Stimulated activated naive B cell treated with anti-CD40 and anti-IgM and Interleukin-4, amounts not matched to agents 10 μg/mL and 1 μg/mL and 100 μg/mL, for 72 hours (primary cell): Measurements from ENCODE around the gene PTPRN2.

ENCODE experiments used
- ATAC-seq, 2 donors: fragments of 150-1000 bp; cut with Tn5 transposase; replicated peaks; 2 replicates each; pipeline ENCODE4 v1.10.0; 2021; ENCODE audit warnings: moderate library complexity in 1 of 2
- DNase-seq: peaks from one replicate; pipeline ENCODE4 v3.0.0; 2021
- H3K27ac Mint-ChIP-seq: one replicate; pipeline ENCODE4 v1.8.0; 2022; ENCODE audit warnings: mild to moderate bottlenecking, mixed read lengths
- H3K27me3 Mint-ChIP-seq, 2 donors: one replicate each; pipeline ENCODE4 v1.8.0; 2022; ENCODE audit warnings: mixed read lengths in 2 of 2
- H3K36me3 Mint-ChIP-seq, 2 donors: one replicate each; pipeline ENCODE4 v1.8.0; 2022; ENCODE audit warnings: mixed read lengths in 2 of 2, mild to moderate bottlenecking in 1 of 2
- H3K4me1 Mint-ChIP-seq, 2 donors: one replicate each; pipeline ENCODE4 v1.8.0; 2022; ENCODE audit warnings: mixed read lengths in 2 of 2, mild to moderate bottlenecking in 1 of 2
- H3K4me3 Mint-ChIP-seq, 2 donors: one replicate each; pipeline ENCODE4 v1.8.0; 2022; ENCODE audit warnings: mild to moderate bottlenecking in 2 of 2, mixed read lengths in 2 of 2, moderate library complexity in 1 of 2
- H3K9me3 Mint-ChIP-seq, 2 donors: one replicate each; pipeline ENCODE4 v1.8.0; 2022; ENCODE audit warnings: mixed read lengths in 2 of 2, mild to moderate bottlenecking in 1 of 2

The PTPRN2 gene

DNA sequence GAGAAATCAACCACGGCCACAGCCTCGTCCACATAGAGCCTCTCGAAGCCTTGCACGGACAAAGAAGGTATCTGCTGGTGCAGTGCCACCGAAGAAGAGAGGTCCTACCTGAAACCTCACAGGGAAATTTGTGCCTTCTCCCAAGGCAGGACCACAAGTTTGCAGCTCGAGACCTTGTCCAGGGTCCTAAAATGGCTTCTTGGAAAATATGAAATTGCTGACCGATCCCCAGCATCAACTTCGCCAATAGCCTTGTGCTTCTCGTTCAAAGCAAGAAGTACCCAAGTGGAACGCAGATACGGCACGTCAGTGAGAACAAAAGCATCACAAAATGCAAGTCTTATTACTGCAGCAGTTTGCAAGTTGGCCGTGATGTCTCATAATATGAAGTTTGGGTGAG, 24.6 kb downstream of the PTPRN2 start:
- DNase-seq (no peak), ATAC-seq (no peak)
- no peak overlapping the region for H3K4me3 Mint-ChIP-seq
- H3K36me3 Mint-ChIP-seq = no peaks in the 10 kb centered on the region
- H3K27me3 Mint-ChIP-seq = peaks cover 15 to 20% of the 10 kb centered on the region in 2 donors
- no peaks in the 10 kb centered on the region for H3K4me1 Mint-ChIP-seq
- no peaks in the 10 kb centered on the region for H3K9me3 Mint-ChIP-seq
- no peak overlapping the region for H3K27ac Mint-ChIP-seq

DNA sequence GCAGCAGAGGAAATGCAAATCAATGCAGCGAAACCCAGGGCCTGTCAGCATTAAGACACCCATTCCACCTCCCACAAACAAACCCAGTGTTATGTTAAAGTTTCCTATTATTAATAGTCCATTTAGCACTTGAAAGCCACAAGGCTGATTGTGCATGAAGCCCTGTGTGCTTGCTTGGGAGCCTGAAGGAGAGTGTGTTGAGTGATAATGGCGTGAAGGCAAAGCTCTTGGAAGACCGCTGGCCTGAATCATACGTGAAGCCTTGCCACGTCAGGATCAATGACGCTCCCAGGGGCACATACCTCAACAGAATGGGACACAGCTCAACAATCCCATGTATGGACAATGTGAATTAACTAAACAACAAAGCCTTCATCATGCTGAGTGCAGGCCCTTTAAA, 25.1 kb downstream of the PTPRN2 start:
- no peaks in the 10 kb centered on the region for H3K4me1 Mint-ChIP-seq
- H3K27ac Mint-ChIP-seq = no peak overlapping the region
- DNase-seq = no peak
- no peak for ATAC-seq
- H3K9me3 Mint-ChIP-seq = no peaks in the 10 kb centered on the region
- no peak overlapping the region for H3K4me3 Mint-ChIP-seq
- peaks cover 11 to 15% of the 10 kb centered on the region in 2 donors for H3K27me3 Mint-ChIP-seq
- no peaks in the 10 kb centered on the region for H3K36me3 Mint-ChIP-seq

DNA sequence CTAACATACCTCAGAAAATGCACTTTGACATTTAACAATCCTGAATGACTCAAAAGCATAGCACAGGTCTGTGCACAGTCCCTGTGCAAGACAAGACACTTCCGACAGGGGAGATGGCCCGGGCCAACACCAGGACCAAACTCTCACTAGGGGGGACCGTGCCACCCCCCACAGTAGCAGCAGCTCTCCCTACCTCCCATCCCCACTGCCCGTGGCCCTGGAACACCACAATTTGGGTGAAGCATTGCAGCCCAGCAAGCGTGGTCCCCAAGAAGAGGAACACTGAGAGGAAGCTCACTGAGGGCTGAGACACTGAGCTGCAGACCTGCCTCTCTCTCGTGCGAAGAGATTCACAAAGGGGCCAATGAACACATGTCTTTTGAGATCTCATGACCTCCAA, 26.0 kb downstream of the PTPRN2 start:
- ATAC-seq = no peak
- DNase-seq = no peak
- H3K4me1 Mint-ChIP-seq = no peaks in the 10 kb centered on the region
- H3K36me3 Mint-ChIP-seq = no peaks in the 10 kb centered on the region
- no peaks in the 10 kb centered on the region for H3K9me3 Mint-ChIP-seq
- H3K27me3 Mint-ChIP-seq = peaks cover 5 to 9% of the 10 kb centered on the region in 2 donors
- H3K4me3 Mint-ChIP-seq = no peak overlapping the region
- no peak overlapping the region for H3K27ac Mint-ChIP-seq

DNA sequence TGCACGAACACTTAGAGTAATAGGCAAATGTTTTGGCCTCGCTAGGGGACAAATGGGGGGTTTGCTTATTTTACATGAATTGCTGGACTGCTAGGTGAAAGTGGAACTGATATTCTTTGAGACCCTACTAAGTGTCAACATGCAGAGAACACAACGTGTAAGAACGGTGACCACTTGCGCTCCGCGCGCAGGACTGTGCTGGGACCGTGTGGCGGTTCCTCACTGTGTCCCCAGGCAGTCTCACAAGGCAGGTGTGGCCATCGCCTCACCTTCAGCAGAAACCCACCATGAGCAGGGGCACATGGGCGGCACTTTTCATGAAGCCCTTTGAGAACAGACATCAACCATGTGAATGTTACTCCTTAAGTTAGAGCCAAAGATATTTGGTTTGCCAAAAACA, 27.2 kb downstream of the PTPRN2 start:
- Mint-ChIP-seq H3K4me1 (no peaks in the 10 kb centered on the region), H3K36me3 (no peaks in the 10 kb centered on the region), H3K9me3 (peaks cover 3 to 4% of the 10 kb centered on the region in 2 donors), H3K27me3 (peaks cover 10 to 16% of the 10 kb centered on the region in 2 donors), H3K27ac (no peak overlapping the region), H3K4me3 (no peak overlapping the region)
- DNase-seq = no peak
- ATAC-seq = no peak

DNA sequence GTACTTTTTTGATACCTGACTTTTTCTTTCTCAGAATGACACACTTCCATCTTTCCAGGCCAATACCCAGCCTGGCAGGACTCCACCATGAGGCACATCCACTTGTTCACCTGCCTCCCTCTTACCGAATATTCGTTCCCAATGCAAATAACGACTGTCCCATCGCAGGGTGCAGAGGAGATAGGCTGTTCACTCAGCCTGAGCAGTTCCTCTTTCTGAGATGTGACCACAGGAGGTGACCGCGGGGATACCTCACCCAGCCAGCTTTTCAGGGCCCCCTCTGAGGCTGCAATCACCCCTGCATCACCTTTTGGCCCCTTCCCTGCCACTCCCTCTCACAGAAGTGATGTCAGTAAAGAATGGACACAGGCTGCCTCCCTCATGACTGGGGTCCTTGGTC, 28.3 kb downstream of the PTPRN2 start:
- ATAC-seq (peak; percentile 34 to 42), DNase-seq (no peak)
- H3K9me3 Mint-ChIP-seq = peaks cover 3 to 4% of the 10 kb centered on the region in 2 donors
- no peak overlapping the region for H3K27ac Mint-ChIP-seq
- no peak overlapping the region for H3K4me3 Mint-ChIP-seq
- no peaks in the 10 kb centered on the region for H3K4me1 Mint-ChIP-seq
- no peaks in the 10 kb centered on the region for H3K36me3 Mint-ChIP-seq
- peaks cover 5 to 8% of the 10 kb centered on the region in 2 donors for H3K27me3 Mint-ChIP-seq

DNA sequence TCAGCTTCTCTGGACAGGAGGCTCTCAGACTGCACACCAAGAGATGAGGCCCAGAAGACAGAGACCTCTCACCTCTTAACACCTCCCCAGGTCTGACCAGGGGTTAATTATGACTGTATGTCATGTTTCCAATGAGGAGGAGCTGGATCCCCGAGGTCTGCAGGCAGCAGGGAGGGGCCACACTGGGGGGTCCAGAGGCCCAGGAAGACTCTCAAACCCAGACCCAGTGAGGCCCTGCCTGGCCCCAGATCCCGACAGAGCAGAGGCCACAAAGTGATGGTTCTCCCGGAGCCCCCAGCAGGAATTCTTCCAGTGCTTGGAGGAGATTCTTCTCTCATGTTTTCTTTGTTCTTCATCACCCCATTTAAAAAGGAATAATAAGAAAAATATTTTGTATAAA, 28.8 kb downstream of the PTPRN2 start:
- ATAC-seq (no peak), DNase-seq (no peak)
- H3K9me3 Mint-ChIP-seq = peaks cover 3 to 4% of the 10 kb centered on the region in 2 donors
- H3K27me3 Mint-ChIP-seq = peaks cover 5 to 7% of the 10 kb centered on the region in 2 donors
- H3K36me3 Mint-ChIP-seq = no peaks in the 10 kb centered on the region
- H3K4me1 Mint-ChIP-seq = no peaks in the 10 kb centered on the region
- H3K4me3 Mint-ChIP-seq = no peak overlapping the region
- H3K27ac Mint-ChIP-seq = no peak overlapping the region

DNA sequence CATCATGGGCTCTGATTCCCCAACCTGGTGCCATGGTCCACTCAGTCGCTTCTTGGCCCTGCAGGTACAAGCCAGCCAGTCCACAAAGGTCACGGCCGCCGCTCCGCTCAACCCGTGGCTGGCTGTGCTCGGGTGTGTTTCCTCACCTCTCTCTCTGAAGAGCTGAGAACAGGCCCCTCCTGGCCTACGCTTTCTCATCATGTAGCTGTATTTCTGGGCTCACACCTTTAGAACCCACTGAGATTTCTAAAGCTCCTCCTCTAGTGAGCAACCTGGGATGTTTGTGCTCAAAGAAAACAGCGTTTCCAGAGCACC, 30.2 kb downstream of the PTPRN2 start:
- no peak for ATAC-seq
- no peaks in the 10 kb centered on the region for H3K36me3 Mint-ChIP-seq

DNA sequence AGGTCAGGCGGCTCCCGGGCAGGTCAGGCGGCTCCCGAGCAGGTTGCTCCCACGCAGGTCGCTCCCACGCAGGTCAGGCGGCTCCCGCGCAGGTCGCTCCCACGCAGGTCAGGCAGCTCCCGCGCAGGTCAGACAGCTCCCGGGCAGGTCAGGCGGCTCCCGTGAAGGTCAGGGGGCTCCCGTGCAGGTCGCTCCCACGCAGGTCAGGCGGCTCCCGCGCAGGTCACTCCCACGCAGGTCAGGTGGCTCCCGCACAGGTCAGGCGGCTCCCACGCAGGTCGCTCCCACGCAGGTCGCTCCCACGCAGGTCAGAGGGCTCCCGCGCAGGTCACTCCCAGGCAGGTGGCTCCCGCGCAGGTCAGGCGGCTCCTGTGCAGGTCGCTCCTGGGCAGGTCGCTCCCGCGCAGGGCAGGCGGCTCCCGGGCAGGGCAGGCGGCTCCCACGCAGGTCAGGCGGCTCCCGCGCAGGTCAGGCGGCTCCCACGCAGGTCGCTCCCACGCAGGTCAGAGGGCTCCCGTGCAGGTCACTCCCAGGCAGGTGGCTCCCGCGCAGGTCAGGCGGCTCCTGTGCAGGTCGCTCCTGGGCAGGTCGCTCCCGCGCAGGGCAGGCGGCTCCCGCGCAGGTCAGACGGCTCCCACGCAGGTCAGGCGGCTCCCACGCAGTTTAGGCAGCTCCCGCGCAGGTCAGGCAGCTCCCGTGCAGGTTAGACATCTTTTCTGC, 30.7 kb downstream of the PTPRN2 start:
- ATAC-seq = no peak
- H3K27me3 Mint-ChIP-seq = peaks cover 5 to 7% of the 10 kb centered on the region in 2 donors

More for the DNA sequence above, 30.2 kb downstream of the PTPRN2 start:
- H3K27me3 Mint-ChIP-seq = peaks cover 5 to 7% of the 10 kb centered on the region in 2 donors
- H3K4me1 Mint-ChIP-seq = no peaks in the 10 kb centered on the region
- no peak overlapping the region for H3K27ac Mint-ChIP-seq
- DNase-seq = no peak
- no peak overlapping the region for H3K4me3 Mint-ChIP-seq
- peaks cover 3 to 4% of the 10 kb centered on the region in 2 donors for H3K9me3 Mint-ChIP-seq

DNA sequence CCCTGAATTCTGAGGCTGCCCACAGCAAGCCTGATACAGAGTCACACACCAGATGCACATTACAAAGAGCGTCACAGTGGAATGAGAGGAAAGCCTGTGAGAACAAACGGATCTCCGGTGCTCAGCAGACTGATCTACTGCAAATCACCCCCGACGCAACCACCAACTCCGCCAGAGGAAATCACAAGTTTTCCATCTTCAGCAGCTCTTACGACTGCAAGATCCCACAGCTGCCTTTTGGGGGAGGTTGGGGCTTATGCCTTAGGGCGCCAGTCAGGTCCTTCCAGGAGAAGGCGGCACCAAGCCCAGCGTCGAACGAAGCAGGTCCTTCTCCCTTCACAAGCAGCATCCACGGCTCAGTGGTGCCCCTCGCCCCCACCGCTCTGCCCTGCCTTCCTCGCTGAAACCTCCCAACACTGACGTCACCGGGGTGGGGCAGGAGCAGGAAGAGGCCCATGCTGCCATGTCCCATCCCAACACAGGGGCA, 32.5 kb downstream of the PTPRN2 start:
- no peak overlapping the region for H3K27ac Mint-ChIP-seq
- no peak for DNase-seq
- H3K4me1 Mint-ChIP-seq = peaks cover 2 to 4% of the 10 kb centered on the region in 2 donors
- no peak overlapping the region for H3K4me3 Mint-ChIP-seq
- no peak for ATAC-seq
- peaks cover 5 to 7% of the 10 kb centered on the region in 2 donors for H3K27me3 Mint-ChIP-seq
- H3K9me3 Mint-ChIP-seq = peaks cover 3 to 4% of the 10 kb centered on the region in 2 donors
- H3K36me3 Mint-ChIP-seq = no peaks in the 10 kb centered on the region

More for the DNA sequence above, 30.7 kb downstream of the PTPRN2 start:
- Mint-ChIP-seq H3K36me3 (no peaks in the 10 kb centered on the region), H3K4me1 (no peaks in the 10 kb centered on the region), H3K27ac (no peak overlapping the region), H3K9me3 (peaks cover 3 to 4% of the 10 kb centered on the region in 2 donors), H3K4me3 (no peak overlapping the region)
- no peak for DNase-seq

DNA sequence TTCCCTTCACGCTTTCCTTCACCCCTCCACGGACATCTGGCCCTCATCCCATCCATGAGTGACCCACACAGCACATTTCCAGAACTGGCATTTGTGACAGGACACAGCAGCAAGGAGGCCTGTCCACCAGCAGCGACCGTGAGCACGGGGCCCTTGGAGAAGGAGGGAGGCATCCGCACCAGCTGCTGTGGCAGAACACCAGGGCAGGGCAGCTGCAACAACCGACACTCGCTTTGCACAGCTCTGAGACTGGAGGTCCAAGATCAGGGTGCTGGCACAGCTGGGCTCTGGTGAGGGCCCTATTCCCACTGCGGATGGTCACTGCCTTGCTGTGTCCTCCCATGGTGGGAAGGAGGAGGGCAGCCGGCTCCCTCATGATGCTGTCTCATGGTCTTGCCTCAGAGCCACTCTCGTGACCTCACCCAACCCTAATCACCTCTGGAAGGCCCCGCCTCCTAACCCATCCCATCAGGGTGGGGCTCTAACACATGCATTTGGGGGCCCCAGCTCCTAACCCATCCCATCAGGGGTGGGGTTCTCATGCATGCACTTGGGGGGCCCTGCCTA, 36.7 kb downstream of the PTPRN2 start:
- Mint-ChIP-seq H3K27me3 (peaks cover 7 to 12% of the 10 kb centered on the region in 2 donors), H3K36me3 (no peaks in the 10 kb centered on the region), H3K9me3 (peaks cover under 1 to 2% of the 10 kb centered on the region in 2 donors), H3K4me3 (no peak overlapping the region), H3K4me1 (peaks cover 2 to 4% of the 10 kb centered on the region in 2 donors), H3K27ac (no peak overlapping the region)
- ATAC-seq (no peak), DNase-seq (no peak)

DNA sequence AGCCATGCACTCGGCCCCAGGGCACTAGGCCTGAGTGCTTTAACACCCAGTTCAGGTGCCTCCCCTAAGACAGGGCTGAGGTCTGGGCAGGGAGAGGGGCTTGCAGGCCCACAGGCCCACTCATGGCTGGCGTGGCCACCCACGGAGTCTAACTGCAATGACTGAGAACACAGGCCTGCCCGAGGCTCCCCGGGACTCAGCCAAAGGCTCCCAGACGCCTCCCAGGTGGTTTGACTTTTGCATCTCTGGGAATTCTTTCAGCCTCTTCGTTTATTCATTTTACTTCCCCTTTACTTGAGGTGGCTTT, 37.3 kb downstream of the PTPRN2 start:
- Mint-ChIP-seq H3K9me3 (no peaks in the 10 kb centered on the region), H3K36me3 (no peaks in the 10 kb centered on the region), H3K4me3 (no peak overlapping the region), H3K27me3 (peaks cover 5 to 9% of the 10 kb centered on the region in 2 donors), H3K27ac (no peak overlapping the region), H3K4me1 (peaks cover 2 to 4% of the 10 kb centered on the region in 2 donors)
- ATAC-seq = no peak
- no peak for DNase-seq

DNA sequence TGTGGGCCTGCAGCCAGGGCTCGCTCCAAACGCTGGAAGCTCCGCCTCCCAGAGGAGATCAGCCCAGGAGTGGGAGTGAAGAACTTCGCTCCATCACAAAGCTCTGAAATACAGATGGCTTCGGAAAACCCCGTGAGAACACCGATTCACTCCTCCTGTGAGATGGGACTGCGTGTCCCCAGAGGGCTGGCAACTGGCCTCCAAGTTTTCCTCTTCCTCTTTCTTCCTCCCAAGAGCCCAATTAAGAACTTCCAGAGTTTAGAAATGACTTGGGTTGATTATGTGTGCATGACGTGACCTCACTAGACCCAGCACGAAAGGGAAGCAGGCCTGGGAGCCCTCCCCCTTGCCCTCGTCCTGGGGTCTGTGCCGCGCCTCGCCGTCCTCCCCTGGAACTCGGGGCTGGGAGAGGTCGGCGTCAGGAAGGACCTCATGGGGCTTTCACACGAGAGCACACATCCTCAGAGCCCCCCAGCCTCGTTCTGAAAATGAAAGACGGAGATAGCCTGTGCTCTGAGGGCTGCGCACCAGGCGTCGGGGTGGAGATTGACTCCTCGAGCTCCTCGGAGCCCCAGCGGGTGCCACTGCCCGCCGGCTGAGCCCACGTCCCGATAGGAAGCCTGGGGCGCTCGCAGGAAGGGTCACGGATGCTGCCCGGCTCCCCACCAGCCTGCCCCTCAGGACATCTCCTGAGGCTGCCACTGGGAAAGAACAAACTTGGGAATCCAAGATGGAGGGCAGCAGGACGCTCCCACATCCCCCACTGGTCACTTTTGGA, 37.8 kb downstream of the PTPRN2 start:
- no peak for DNase-seq
- no peaks in the 10 kb centered on the region for H3K9me3 Mint-ChIP-seq

DNA sequence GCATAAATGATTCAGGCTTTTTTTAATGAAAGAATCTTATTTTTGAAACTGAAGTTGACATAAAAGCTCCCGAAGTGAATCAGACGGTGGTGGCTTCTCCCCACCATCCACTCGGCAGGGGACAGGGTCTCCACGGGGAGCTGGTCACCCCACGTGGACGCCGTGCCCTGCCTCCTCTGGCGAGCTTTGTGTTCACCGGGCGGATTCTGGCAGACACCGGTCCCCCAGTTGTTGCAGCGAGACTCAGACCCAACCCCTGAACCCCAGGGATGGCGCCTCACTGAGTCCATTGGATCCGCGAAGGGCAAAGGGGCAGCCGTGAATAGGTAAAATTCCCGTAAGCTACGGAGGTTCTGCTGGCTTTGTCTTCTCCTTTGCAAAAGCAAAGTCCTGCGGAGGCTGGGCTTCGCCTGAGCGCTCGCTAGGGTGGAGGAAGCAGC, 38.4 kb downstream of the PTPRN2 start:
- H3K4me1 Mint-ChIP-seq = peaks cover 2 to 8% of the 10 kb centered on the region in 2 donors
- H3K27ac Mint-ChIP-seq = no peak overlapping the region
- ATAC-seq (no peak), DNase-seq (no peak)
- no peaks in the 10 kb centered on the region for H3K9me3 Mint-ChIP-seq
- H3K4me3 Mint-ChIP-seq = no peak overlapping the region
- H3K27me3 Mint-ChIP-seq = peaks cover 5 to 9% of the 10 kb centered on the region in 2 donors
- H3K36me3 Mint-ChIP-seq = no peaks in the 10 kb centered on the region

More for the DNA sequence above, 37.8 kb downstream of the PTPRN2 start:
- no peak overlapping the region for H3K27ac Mint-ChIP-seq
- ATAC-seq = peak in 1 of 2 donors; percentile 34
- no peaks in the 10 kb centered on the region for H3K36me3 Mint-ChIP-seq
- peaks cover 5 to 9% of the 10 kb centered on the region in 2 donors for H3K27me3 Mint-ChIP-seq
- H3K4me1 Mint-ChIP-seq = peaks cover 2 to 6% of the 10 kb centered on the region in 2 donors
- no peak overlapping the region for H3K4me3 Mint-ChIP-seq

DNA sequence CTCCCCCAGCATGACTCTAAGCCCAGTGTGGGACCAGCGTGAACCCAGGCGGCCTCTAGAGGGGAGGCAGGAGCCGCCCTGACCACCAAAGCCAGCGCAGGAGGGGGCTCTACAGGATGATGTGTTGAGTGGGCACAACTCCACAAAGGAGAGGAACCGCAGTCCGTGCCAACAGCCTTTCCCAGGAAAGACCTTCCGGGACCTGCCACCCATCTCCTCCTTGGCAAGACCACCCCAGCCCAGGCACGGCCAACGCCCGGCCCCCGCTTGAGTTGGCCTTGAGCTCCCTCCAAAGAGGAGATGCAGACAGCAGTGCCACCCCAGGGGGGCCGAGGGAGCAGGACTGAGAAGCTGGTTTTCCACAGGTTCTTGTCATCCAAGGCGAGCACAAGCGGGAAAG, 38.9 kb downstream of the PTPRN2 start:
- Mint-ChIP-seq H3K27me3 (peaks cover 5 to 9% of the 10 kb centered on the region in 2 donors), H3K36me3 (no peaks in the 10 kb centered on the region), H3K9me3 (no peaks in the 10 kb centered on the region), H3K27ac (no peak overlapping the region), H3K4me1 (peaks cover 2 to 8% of the 10 kb centered on the region in 2 donors), H3K4me3 (no peak overlapping the region)
- ATAC-seq (no peak), DNase-seq (no peak)
